ENCODE measurements around the gene KRTAP22-1.

- TF ChIP-seq POLR2A (IDR thresholded peaks at IDR 0.05) (no peak), CTCF (IDR thresholded peaks at IDR 0.05) (no peak)
Observed at GRCh38 chr21:30625449-30626165, 24.7 kb downstream of the KRTAP22-1 start.

All from adrenal gland (tissue), 5 donors.